ENCODE measurements around the gene TTC9.
"Not testable (repeated sequence)": the region's sequence is repeated elsewhere in the genome, so short reads cannot be mapped to it uniquely, and the experiment has no call there.

The TTC9 gene

DNA sequence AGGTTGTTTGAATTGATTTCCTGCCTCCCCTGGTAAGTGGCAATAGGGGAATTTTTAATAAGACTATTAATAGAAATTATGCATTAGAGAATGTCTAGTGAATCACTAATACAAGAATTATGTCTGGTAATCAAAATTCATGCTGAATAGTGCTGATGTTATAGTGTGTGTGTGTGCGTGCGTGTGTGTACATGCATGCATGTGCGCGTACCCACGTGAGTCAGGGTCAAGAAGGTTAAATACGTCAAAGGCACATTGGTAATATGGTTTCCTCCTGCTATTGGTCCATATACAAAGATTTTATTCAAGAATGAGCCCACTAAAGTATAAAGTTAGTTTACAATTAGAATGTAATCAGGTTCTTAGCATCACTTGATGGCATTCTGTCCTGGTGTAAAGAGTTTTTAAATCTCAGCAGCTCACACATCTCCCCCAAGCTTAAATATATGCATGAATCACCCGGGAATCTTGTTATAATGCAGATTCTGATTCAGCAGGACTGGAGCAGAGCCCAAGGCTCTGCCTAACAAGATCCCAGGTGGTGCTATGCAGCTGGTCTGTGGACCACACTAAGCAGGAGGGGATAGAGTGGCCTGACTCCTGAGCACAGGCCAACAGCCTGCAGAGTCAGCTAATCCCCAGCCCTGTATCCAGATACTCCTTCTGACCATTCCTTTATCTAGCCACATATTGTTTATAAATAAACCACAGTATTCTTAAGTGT, 43.9 kb downstream of the TTC9 start:
- DNase-seq: no peak

DNA sequence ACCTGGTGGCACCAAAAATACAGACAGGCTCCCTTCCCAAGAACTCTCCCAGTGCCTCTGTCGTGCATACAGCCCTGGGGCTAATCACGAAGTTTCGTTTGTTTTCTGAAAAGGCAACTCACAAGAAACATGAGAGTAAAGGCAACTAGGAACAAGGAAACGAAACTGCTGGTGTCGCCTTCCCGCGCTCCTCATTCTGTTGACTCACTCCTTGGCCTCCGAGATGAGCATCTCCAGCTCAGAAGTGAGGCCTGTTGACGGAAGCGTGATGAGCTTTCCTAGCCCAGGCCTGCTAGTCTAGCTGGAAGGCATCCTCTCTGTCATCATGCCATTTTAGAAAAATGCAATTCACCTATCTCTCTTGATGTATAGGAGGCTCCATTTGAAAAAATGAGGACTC, 50.5 kb downstream of the TTC9 start:
- no peak for DNase-seq

DNA sequence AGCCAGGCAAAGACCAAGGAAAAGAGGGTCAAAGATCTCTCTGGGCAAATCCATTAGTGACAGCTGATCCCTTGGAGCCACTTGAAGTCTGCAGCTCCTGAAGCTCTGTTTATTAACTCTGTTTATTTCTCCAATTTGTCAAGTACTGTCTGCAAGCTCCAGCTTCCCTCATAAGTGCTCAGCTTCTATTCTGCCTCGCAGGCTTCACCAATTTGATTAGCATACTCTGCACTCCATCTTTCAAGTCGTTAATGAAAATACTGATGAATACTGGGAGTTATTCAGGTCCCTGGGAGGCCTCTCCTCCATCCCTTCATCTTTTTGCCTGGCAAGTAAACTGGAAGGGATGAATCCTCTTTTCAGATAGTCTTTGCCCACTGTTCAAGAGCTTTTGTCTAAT, 54.3 kb downstream of the TTC9 start:
- no peak for DNase-seq

DNA sequence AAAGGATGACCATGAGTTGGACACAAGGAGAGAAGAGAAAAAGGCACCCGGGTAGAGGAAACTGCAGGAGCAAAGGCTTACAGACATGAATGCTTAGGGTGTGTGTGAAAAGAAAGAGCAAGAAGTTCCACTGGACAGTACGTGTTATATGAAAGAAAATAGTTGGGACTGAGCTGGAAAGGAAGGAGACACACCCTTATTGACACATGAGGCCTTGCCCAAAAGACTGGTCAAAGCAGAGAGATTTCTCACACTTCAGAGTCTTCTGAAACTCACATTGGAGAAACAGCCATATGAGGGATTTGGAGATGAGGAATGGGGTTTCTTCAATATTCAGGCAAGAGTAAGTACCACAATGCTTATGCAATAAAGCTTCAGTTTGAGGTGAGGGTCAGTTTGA, 56.0 kb downstream of the TTC9 start:
- DNase-seq: no peak

DNA sequence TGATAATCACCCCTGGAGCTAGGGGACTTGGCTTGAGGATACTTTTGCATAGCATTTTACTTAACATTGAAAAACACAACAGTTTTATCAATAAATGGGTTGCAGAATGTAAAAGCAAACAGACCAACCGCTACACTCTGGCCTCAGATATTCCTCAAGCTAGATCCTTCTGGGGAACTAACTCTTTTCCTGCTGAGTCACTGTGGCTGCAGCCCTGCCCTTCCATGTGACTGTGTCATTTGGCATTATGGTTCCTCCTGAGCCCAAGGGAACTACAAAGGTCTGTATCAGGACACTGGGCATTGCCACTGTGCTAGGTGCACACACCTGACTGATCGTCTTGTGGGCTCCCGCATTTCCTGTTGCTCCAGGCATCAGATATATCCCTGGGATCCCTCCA, 56.6 kb downstream of the TTC9 start:
- DNase-seq: no peak

DNA sequence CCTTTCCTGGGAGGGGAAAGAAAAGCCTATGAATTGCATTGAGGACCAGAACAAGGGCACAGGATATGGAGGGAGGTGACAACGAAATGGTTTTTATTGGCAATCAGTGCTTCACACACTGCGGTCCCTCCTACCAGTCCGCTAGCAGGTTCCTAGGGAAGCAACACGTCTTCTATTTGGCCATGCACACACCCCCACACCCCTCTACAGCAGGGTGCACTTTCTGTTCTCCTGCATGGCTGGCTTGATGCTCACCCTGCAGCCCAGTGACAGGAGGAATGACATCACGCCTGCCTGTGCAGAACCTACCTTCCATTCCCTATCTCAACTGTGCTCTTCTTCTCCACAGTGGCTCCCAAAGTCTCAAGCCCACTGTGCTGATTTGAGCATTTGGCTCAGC, 57.9 kb downstream of the TTC9 start:
- DNase-seq: no peak

DNA sequence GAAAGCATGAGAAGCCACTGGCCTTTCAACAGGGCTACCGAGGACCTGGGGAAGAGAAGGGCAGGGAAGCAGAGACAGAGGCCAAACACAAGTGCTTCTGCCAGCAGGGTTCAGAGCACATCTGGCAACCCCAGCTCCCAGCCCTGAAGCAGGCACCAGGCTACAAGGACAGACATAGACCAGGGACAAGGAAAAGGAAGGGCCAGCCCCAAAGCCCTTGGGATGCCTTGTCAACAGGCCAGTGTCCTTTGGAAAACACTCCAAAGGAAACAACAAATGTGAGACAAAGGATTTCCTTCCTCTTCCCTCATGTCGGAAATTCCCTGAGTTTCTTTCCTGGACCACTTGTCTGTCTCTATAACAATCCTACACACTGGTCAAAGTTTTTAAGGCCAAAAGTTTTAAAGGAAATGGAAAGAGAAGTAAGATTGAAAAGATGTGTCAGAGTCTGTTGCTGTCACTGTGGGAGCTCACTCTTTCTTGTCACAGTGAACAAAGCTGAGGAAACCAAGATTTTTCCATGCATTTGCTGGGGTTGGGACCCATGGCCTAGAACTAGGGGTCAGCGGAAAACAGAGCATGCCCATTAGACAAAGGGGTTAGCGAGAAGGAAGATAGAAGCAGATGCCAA, 59.4 kb downstream of the TTC9 start:
- no peak for DNase-seq

DNA sequence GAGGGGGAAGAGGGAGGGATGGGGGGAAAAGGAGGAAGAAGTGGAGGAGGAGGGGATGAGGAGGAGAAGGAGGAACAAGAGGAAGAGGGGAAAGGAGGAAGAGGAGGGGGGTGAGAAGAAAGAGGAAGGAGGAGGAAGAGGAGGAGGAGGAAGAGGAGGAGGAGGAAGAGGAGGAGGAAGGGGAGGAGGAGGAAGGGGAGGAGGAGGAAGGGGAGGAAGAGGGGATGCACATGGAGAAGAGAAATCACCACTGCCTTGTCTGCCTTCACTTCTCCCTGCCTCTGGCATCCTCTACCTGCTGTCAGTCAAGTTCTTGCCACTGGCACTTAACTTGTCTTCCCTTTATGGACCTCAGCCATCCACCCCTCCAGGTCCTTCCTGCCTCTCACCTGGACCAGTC, 59.9 kb downstream of the TTC9 start:
- DNase-seq: no peak

DNA sequence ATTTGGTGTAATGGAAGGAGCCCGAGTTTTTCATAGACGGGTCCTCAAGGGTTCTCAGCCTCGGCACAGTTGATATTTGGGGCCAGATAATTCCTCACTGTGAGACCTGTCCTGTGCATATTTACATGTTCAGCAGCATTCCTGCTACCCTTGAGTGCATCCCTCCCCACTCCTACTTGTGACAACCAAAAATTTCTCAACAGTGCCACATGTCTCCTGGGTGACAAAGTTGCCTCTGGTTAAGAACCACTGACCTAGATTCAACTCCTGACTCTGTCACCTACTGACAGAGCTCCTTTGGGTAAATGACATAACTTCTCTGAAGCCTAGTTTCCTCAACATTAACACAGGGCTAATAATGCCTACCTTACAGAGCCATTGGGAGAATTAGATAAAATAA, 60.4 kb downstream of the TTC9 start:
- no peak for DNase-seq

DNA sequence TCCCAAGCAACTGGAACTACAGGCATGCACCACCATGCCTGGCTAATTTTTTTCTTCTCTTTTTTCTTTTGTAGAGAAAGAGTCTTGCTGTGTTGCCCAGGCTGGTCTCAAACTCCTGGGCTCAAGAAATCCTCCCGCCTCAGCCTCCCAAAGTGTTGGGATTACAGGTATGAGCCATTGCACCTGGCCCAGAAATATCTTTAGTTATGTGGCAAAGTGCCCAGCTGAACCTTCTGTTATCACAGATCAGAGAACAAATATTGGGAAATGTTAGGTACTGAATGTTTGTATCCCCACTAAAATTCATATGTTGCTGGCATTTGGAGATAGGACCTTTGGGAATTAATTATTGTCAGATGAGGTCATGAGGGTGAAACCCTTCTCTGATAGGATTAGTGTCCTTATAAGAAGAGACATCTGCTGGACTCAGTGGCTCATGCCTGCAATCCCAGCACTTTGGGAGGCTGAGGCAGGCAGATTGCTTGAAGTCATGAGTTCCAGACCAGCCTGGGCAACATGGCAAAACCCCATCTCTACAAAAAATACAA, 62.0 kb downstream of the TTC9 start:
- DNase-seq: not testable (repeated sequence)

DNA sequence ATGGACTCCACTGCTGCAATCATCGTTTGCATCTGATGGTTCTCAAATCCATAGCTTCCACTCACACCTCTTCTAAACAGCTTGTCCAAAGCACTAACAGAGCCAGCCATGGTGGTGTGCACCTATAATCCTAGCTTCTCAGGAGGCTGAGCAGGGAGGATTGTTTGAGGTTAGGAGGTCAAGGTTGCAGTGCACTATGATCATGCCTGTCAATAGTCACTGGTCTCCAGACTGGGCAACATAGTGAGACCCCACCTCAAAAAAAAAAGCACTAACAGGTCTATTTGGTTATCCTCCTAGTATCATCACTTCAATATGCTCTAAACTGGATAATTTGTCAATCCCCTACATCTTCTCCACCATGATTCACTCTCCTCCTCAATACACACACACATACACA, 63.2 kb downstream of the TTC9 start:
- DNase-seq: no peak

DNA sequence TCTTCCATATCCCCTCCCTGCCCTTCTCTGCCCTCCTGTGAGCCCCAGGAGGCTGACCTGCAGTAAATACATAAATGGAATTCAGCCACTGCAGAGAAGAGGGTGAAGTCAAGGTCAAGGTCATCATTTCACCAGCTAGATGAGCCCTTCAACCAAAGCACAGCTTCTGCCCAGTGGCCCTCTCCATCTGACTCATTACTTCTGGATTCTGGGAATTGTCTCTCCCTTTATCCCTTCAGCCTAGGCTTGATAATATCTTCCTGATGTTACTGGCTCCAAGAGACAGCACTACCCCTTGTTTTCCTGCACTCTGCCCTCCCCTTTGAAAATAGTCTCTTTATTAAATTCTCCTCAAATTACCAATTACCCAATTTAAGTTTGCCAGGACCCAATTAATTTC, 64.5 kb downstream of the TTC9 start:
- no peak for DNase-seq

DNA sequence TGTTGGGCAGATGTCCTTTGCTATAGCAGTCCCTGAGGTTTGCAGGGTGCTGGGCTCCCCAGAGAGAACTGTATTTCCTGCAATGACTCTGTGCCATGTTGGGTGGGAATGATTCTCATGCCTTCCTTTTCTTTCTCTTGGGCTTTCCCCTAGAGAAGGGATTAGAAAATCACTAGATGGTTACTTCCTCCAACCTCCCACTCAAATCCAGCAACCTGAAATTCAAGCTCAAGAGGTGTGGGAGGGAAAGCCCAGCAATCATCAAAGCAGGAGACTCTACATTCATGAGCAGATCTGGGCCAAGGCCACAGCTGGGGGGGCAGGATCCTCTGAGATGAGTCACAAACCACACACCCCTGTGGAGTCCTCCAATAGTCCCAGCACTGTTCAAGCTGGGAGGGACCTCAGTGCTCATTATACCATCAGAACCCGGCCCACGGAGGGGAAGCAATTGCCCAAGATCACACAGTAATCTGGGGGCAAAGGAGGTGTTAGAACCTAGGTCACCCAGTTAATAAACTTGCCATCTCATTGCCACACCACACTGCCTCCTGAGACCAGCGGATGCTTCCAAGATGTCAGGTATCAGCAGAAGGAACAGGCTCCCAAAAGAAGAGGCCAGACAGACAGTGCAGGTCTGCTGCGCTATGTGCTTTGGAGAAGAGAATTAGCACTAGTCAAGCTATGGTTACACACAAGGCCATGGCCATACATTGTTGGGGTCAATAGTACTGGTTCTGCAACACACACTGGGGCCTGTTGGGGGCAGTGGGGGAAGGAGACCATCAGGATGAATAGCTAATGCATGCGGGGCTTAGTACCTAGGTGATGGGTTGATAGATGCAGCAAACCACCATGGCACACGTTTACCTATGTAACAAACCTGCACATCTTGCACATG, 65.7 kb downstream of the TTC9 start:
- no peak for DNase-seq

DNA sequence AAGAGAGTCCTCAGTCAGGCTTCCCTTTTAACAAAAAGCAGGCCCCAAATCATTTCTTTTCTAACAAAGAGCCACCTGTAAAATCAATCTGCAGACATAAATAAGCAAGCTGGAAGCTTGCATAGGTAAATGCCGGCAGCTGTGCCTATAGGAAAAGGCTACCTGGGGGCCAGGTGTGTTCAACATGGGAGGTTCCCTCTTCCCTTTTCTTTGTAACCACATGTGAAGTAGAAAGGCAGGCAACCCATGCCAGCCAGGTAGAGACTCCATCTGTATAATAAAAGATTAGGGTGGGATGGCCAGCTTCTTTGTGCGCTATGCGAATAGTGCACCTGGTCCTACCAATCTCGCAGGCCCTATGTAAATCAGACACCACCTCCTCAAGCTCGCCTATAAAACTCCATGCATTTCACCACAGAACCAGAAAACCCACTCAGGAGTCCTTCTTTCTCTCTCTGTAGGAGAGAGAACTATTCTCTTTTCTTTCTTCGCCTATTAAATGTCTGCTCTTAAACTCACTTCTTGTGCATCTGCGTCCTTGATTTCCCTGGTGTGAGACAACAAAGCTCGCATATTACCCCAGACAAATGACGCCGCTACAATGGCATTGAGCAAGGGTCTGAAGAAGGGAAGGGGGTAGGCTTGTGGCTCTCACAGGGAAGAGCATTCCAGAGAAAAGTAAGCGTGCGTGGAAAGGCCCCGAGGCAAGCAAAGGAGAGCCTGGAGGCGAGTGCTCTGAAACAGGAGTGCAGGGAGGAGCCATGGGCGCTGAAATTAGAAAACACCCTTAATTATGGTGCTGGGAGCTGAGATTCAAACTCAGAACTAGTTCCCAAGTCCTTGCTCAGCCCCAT, 67.2 kb downstream of the TTC9 start:
- DNase-seq: peak; percentile 34 to 41

DNA sequence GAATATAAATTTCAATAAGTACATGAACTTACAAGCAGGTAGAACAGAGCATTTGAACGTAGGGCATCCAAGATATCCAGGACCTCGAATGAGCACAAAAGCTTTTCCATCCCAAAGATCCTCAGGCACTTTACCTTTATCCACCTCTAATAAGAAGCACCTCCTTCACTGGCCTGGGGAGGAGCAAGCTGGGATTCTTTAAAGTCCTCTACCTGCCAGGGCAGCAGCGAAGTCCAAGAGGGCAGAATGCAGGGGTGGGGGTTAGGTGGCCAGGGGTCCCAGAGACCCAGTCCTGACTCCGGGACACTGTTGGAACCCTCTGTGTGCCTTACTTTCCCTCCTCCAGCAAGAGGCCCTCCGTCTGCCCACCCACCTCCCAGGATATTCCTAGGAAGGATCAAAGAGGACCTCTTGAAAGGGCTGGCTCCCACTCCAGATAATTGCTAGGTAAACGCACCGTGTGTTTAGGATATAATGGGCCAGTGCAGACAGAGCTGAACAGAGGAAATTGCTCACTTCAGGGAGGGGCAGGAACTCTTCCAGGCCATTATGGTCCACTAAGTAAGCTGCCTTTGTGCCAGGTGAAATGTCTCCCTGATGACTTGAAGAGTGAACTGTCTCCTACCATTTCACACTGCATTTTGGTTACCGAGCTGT, 68.1 kb downstream of the TTC9 start:
- no peak for DNase-seq

DNA sequence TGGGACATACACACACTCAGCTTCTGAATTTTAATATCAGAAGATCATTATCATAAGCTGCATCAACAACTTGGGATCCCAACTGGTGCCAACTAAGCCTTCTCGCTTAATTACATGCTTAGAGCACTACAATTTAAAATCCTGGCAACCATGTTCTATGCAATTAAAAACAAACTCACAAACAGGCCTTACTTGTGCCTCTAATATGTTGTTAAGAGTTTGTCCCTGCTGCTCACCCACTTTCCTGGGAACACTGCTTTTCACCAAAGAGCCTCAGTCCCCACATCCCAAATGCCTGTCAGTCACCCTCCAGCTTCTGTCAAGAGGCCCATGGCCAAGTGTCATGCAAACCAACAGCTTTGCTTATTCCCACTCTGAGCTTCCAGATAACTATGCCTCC, 69.7 kb downstream of the TTC9 start:
- DNase-seq: no peak

DNA sequence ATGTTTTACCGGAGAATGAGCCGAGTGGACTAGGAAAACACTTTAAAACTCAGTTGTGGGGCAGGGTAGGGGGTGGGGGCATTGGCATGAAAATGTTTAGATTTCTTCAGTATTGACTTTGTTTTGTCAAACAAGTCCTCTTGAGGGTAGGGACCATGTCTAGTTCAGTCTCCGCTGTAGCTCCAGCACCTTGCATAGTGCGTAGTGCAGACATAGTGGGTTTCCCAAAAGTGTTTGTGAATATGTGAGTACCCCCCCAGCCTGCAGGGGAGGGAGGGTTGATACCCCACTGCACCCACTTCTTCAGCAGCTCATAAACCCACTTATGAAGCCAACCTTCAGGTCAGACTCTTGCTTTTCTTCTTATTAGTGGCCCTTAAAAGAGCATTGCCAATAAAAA, 71.4 kb downstream of the TTC9 start:
- no peak for DNase-seq

DNA sequence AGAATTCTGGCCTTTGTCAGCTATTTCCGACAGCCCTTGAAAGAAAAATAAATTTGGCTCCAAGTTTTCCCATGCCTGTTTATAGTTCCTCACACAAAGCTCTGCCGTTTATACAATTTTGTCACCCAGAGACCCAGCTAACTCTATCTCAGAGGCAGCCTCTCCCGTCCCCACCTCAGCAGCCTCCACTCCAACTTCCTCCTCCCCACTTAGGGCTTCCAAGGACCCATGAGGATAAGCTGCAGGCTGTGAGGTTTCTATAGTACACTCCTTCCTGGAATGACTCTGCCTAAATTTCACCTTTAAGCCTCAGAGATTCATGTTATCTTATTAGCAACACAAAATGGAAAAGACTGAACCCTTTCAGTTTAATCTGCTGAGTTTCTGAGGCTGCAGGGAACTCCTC, 71.8 kb downstream of the TTC9 start:
- no peak for DNase-seq

DNA sequence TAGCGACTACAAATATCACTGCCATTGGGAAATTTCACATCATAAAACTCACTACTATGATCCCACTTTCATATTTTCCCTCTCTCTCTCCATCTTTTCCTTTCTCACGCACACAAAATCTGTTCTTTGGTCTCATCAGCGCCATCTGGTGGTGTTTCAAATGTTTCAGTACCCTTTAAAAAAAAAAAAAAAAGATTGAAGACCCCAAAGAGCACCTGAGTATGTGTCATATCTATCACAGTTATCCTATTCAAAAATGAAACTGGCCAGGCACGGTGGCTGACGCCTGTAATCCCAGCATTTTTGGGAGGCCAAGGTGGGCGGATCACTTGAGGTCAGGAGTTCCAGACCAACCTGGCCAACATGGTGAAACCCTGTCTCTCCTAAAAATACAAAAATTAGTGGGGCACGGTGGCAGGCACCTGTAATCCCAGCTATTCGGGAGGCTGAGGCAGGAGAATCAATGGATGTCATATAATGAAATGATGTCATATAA, 72.4 kb downstream of the TTC9 start:
- DNase-seq: peak; percentile 42 to 69

DNA sequence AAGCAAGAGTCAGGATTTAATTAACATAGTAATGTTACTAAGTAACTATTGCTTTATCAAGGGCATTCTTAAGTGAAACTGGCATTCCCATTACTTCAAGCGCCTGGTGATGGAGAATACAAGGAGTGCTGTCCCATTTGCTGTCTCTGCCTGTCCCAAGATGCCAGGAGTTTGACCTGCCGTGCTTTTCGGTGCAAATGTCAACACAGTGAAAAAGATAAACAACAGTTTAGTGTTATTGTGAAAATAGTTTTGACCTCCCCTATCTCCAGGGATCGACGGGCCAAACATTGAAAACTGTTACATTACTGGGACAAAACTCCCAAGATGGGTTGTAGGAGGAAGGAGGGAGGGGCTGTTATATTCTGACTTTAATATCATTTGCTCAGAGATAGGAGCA, 74.8 kb downstream of the TTC9 start:
- DNase-seq: no peak

DNA sequence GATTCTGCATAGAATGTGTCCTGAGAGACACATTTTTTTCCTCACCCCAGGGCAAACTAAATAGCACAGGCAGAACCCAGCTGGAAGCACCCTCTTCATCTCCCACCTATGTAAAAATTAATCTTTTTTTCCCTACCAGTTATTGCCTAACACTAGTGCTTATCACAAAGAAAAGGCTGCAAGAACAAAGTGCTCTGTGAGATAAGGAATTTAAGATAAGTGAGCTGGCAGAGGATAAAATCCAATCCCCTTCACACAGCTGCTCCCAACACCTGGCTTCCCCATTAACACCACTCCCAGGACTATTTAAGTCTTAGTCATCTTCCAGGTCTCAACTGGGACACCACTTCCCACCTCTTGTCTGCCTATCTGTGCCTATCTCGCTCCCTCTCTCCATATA, 75.2 kb downstream of the TTC9 start:
- no peak for DNase-seq
